ENCODE data around the gene RIBC1.

GRCh38 chrX:53479301-53479700 is 56.6 kb downstream of the RIBC1 start:
- TF ChIP-seq POLR2AphosphoS5 (IDR thresholded peaks at IDR 0.05) = no peak
- TF ChIP-seq EP300 (IDR thresholded peaks at IDR 0.05; ENCODE audit: low read depth) = no peak

Data from transverse colon (tissue), 3 donors.